NCI-H187 treated with DMSO at 0.1 percent for 48 hours (cell line): ENCODE results near the gene PUM1.
"Not testable (repeated sequence)": the region's sequence is repeated elsewhere in the genome, so short reads cannot be mapped to it uniquely, and the experiment has no call there.

Experiments used
- DNase-seq: peaks from one replicate; lab custom pipeline; 2025; lab: John Stamatoyannopoulos, UW

Gene PUM1

GRCh38 chr1:31065310-31066217 is at the start of gene PUM1:
PUM1 (minus strand) TSS chr1:31065717; CDS start chr1:31059566, 6,151 bp downstream.
- DNase-seq, result peak; percentile 71

GRCh38 chr1:31112266-31112935 is 46.9 kb upstream of the PUM1 start:
- no peak for DNase-seq

GRCh38 chr1:31111290-31111951 is 45.9 kb upstream of the PUM1 start:
- DNase-seq, result no peak

GRCh38 chr1:31110846-31111245 is 45.3 kb upstream of the PUM1 start:
- no peak for DNase-seq

GRCh38 chr1:31108861-31109260 is 43.3 kb upstream of the PUM1 start:
- DNase-seq, result no peak

GRCh38 chr1:31105646-31106045 is 40.1 kb upstream of the PUM1 start:
- DNase-seq, result no peak

- DNase-seq, result no peak
These were observed 37.0 kb upstream of the PUM1 start for GRCh38 chr1:31102501-31102950.

GRCh38 chr1:31101147-31101502 is 35.6 kb upstream of the PUM1 start:
- DNase-seq, result no peak

- no peak for DNase-seq
These were observed 33.9 kb upstream of the PUM1 start for GRCh38 chr1:31099293-31100032.

- DNase-seq, result no peak
These were observed 30.5 kb upstream of the PUM1 start for GRCh38 chr1:31095985-31096384.

GRCh38 chr1:31095298-31095981 is 29.9 kb upstream of the PUM1 start:
- no peak for DNase-seq

- DNase-seq, result not testable (repeated sequence)
These were observed 22.6 kb upstream of the PUM1 start for GRCh38 chr1:31088081-31088480.

GRCh38 chr1:31084782-31085569 is 19.5 kb upstream of the PUM1 start:
- no peak for DNase-seq

GRCh38 chr1:31082385-31082784 is 16.9 kb upstream of the PUM1 start:
- no peak for DNase-seq

- no peak for DNase-seq
These were observed 7.5 kb upstream of the PUM1 start for GRCh38 chr1:31073044-31073443.

GRCh38 chr1:31072304-31072746 is 6.8 kb upstream of the PUM1 start:
- no peak for DNase-seq

- no peak for DNase-seq
These were observed 3.9 kb upstream of the PUM1 start for GRCh38 chr1:31069392-31069791.

- no peak for DNase-seq
These were observed 703 bp downstream of the PUM1 start for GRCh38 chr1:31064718-31065309.

GRCh38 chr1:31064111-31064717 is 1.3 kb downstream of the PUM1 start:
- DNase-seq, result no peak

- no peak for DNase-seq
These were observed 1.9 kb downstream of the PUM1 start for GRCh38 chr1:31063631-31064030.
